ENCODE measurements around the gene RNH1. TPM values are rescaled to one million over a fixed set of nuclear protein-coding genes. Genes with fewer than 3 reads are reported as not detected.

Gene RNH1
- total RNA-seq, 1 experiment from 2014 or later = 345 TPM

Other genes with a start within 250 kb of the RNH1 start
- gene NLRP6, start 228.8 kb downstream of the RNH1 start, total RNA-seq (2021; ENCODE audit: unreplicated experiment) = 0.59 TPM
- 115 TPM for gene PGGHG, start 218.1 kb downstream of the RNH1 start, total RNA-seq (2021; ENCODE audit: unreplicated experiment)
- not detected for gene IFITM5, start 207.7 kb downstream of the RNH1 start, total RNA-seq (2021; ENCODE audit: unreplicated experiment)
- 183 TPM for gene IFITM2, start 199.4 kb downstream of the RNH1 start, total RNA-seq (2021; ENCODE audit: unreplicated experiment)
- 66.3 TPM for gene IFITM1, start 193.2 kb downstream of the RNH1 start, total RNA-seq (2021; ENCODE audit: unreplicated experiment)
- 614 TPM for gene IFITM3, start 186.4 kb downstream of the RNH1 start, total RNA-seq (2021; ENCODE audit: unreplicated experiment)
- gene B4GALNT4, start 137.7 kb downstream of the RNH1 start, total RNA-seq (2021; ENCODE audit: unreplicated experiment) = 122 TPM
- gene PKP3, start 113.0 kb downstream of the RNH1 start, total RNA-seq (2021; ENCODE audit: unreplicated experiment) = 36.8 TPM
- 183 TPM for gene SIGIRR, start 92.2 kb downstream of the RNH1 start, total RNA-seq (2021; ENCODE audit: unreplicated experiment)
- gene ANO9, start 65.2 kb downstream of the RNH1 start, total RNA-seq (2021; ENCODE audit: unreplicated experiment) = 61.4 TPM
- 103 TPM for gene PTDSS2, start 57.0 kb downstream of the RNH1 start, total RNA-seq (2021; ENCODE audit: unreplicated experiment)
- 175 TPM for gene HRAS, start 28.3 kb upstream of the RNH1 start, total RNA-seq (2021; ENCODE audit: unreplicated experiment)
- 9.8 TPM for gene LRRC56, start 30.3 kb upstream of the RNH1 start, total RNA-seq (2021; ENCODE audit: unreplicated experiment)
- gene LMNTD2, start 53.5 kb upstream of the RNH1 start, total RNA-seq (2021; ENCODE audit: unreplicated experiment) = 21.8 TPM
- gene RASSF7, start 53.7 kb upstream of the RNH1 start, total RNA-seq (2021; ENCODE audit: unreplicated experiment) = 81.8 TPM
- 90.6 TPM for gene PHRF1, start 69.2 kb upstream of the RNH1 start, total RNA-seq (2021; ENCODE audit: unreplicated experiment)
- 23.9 TPM for gene IRF7, start 108.7 kb upstream of the RNH1 start, total RNA-seq (2021; ENCODE audit: unreplicated experiment)
- not detected for gene CDHR5, start 117.7 kb upstream of the RNH1 start, total RNA-seq (2021; ENCODE audit: unreplicated experiment)
- not detected for gene SCT, start 119.9 kb upstream of the RNH1 start, total RNA-seq (2021; ENCODE audit: unreplicated experiment)
- gene DRD4, start 130.0 kb upstream of the RNH1 start, total RNA-seq (2021; ENCODE audit: unreplicated experiment) = 0.95 TPM
- gene DEAF1, start 188.0 kb upstream of the RNH1 start, total RNA-seq (2021; ENCODE audit: unreplicated experiment) = 105 TPM
- gene TMEM80, start 188.6 kb upstream of the RNH1 start, total RNA-seq (2021; ENCODE audit: unreplicated experiment) = 45.2 TPM
- 256 TPM for gene EPS8L2, start 199.0 kb upstream of the RNH1 start, total RNA-seq (2021; ENCODE audit: unreplicated experiment)
- 257 TPM for gene TALDO1, start 240.2 kb upstream of the RNH1 start, total RNA-seq (2021; ENCODE audit: unreplicated experiment)

All from Panc1 (cell line).